ENCODE data around the gene SUSD5. TPM values are rescaled to one million over a fixed set of nuclear protein-coding genes. Genes with fewer than 3 reads are reported as not detected.

Gene SUSD5
- total RNA-seq, 3 donors from 2014 or later, result 0.66 to 4.2 (median 3.8) TPM

DNA sequence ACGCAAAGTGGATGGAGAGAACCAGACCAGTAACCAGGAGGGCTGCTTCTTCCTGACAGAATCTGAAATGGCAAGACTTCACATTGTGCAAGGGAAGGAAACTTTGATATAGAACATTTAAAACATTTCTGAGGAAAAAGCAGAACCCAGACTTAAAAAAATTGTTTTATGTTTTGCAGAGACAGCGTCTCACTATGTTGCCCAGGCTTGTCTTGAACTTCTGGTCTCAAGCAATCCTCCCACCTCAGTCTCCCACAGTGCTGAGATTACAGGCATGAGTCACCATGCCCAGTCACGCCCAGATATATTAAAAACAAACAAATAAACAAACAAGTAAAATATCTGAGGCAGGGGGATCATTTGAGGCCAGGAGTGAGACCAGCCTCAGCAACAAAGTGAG, 58.6 kb downstream of the SUSD5 start:
- Histone ChIP-seq H3K27ac (no peak overlapping the region), H3K4me3 (no peak overlapping the region), H3K36me3 (no peaks in the 10 kb centered on the region), H3K9me3 (no peaks in the 10 kb centered on the region), H3K4me1 (no peaks in the 10 kb centered on the region), H3K27me3 (no peaks in the 10 kb centered on the region)
- DNase-seq (ENCODE audit: low spot score in 2 of 2), result no peak
- intact Hi-C loops (cut with DNase I; ENCODE audit: low total_unique reads), result no loop called here
- TF ChIP-seq, protein P1, sequence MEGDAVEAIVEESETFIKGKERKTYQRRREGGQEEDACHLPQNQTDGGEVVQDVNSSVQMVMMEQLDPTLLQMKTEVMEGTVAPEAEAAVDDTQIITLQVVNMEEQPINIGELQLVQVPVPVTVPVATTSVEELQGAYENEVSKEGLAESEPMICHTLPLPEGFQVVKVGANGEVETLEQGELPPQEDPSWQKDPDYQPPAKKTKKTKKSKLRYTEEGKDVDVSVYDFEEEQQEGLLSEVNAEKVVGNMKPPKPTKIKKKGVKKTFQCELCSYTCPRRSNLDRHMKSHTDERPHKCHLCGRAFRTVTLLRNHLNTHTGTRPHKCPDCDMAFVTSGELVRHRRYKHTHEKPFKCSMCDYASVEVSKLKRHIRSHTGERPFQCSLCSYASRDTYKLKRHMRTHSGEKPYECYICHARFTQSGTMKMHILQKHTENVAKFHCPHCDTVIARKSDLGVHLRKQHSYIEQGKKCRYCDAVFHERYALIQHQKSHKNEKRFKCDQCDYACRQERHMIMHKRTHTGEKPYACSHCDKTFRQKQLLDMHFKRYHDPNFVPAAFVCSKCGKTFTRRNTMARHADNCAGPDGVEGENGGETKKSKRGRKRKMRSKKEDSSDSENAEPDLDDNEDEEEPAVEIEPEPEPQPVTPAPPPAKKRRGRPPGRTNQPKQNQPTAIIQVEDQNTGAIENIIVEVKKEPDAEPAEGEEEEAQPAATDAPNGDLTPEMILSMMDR (IDR thresholded peaks at IDR 0.05), result no peak
- TF ChIP-seq POLR2A (IDR thresholded peaks at IDR 0.05) (no peak), POLR2AphosphoS5 (IDR thresholded peaks at IDR 0.05) (no peak)

GRCh38 chr3:33159234-33159633, 59.4 kb downstream of the SUSD5 start:
- Histone ChIP-seq H3K9me3 (no peaks in the 10 kb centered on the region), H3K4me3 (no peak overlapping the region), H3K36me3 (no peaks in the 10 kb centered on the region), H3K27ac (no peak overlapping the region), H3K4me1 (no peaks in the 10 kb centered on the region), H3K27me3 (no peaks in the 10 kb centered on the region)
- intact Hi-C loops (cut with DNase I; ENCODE audit: low total_unique reads), result no loop called here
- DNase-seq (ENCODE audit: low spot score in 2 of 2), result no peak
- TF ChIP-seq, protein P1 (IDR thresholded peaks at IDR 0.05), result no peak
- TF ChIP-seq POLR2AphosphoS5 (IDR thresholded peaks at IDR 0.05) (no peak), POLR2A (IDR thresholded peaks at IDR 0.05) (no peak)

DNA sequence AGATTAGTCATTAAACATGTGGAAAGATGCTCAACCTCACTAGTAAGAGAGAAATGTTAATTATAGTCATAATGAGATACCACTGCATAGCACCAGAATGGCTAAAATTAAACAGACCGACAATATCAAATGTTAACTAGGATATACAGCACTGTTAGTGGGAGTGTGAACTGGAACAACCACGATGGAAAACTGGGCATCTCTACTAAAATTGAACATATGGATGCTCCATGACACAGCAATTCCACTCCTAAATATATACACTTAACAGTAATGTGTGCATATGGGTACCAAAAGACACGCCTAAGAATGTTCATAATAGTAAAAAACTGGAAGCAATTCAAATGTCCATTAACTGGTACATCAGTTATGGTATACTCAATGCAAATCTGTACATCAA, 63.3 kb downstream of the SUSD5 start:
- Histone ChIP-seq H3K36me3 (no peaks in the 10 kb centered on the region), H3K4me1 (no peaks in the 10 kb centered on the region), H3K27me3 (no peaks in the 10 kb centered on the region), H3K27ac (no peak overlapping the region), H3K4me3 (no peak overlapping the region), H3K9me3 (no peaks in the 10 kb centered on the region)
- TF ChIP-seq, protein P1 (IDR thresholded peaks at IDR 0.05), result no peak
- TF ChIP-seq POLR2A (IDR thresholded peaks at IDR 0.05) (no peak), POLR2AphosphoS5 (IDR thresholded peaks at IDR 0.05) (no peak)
- intact Hi-C loops (cut with DNase I; ENCODE audit: low total_unique reads), result no loop called here
- DNase-seq (ENCODE audit: low spot score in 2 of 2), result no peak

DNA sequence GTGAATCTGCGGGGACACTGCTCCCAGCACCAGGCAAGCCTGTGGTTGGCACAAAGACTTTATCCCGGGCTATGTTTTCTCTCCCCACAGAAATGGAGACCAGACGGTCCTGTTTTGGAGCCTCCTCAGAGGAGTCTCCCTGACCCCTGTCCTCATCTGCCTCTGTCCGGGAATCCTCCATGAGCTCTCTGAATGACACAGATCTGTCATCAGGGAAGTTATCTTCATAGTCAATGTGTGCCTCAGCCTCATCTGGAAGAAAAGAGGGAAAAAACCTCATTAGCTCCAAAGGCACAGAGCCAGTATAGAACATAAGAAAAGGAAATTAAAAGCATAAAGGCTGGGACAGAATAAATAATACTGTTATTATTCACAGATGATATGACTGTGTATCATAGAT, 64.8 kb downstream of the SUSD5 start:
- H3K9me3 ChIP-seq, result no peaks in the 10 kb centered on the region
- H3K4me1 ChIP-seq, result no peaks in the 10 kb centered on the region
- no peak overlapping the region for H3K4me3 ChIP-seq
- DNase-seq (ENCODE audit: low spot score in 2 of 2), result no peak
- H3K27me3 ChIP-seq, result no peaks in the 10 kb centered on the region
- intact Hi-C loops (cut with DNase I; ENCODE audit: low total_unique reads), result no loop called here
- no peak overlapping the region for H3K27ac ChIP-seq
- H3K36me3 ChIP-seq, result no peaks in the 10 kb centered on the region
- TF ChIP-seq POLR2A (IDR thresholded peaks at IDR 0.05) (no peak), POLR2AphosphoS5 (IDR thresholded peaks at IDR 0.05) (no peak)
- TF ChIP-seq, protein P1 (IDR thresholded peaks at IDR 0.05), result no peak

- Histone ChIP-seq H3K4me3 (no peak overlapping the region), H3K36me3 (no peaks in the 10 kb centered on the region), H3K27me3 (no peaks in the 10 kb centered on the region), H3K4me1 (no peaks in the 10 kb centered on the region), H3K27ac (no peak overlapping the region), H3K9me3 (no peaks in the 10 kb centered on the region)
- intact Hi-C loops (cut with DNase I; ENCODE audit: low total_unique reads), result no loop called here
- TF ChIP-seq, protein P1 (IDR thresholded peaks at IDR 0.05), result no peak
- TF ChIP-seq POLR2A (IDR thresholded peaks at IDR 0.05) (no peak), POLR2AphosphoS5 (IDR thresholded peaks at IDR 0.05) (no peak)
- DNase-seq (ENCODE audit: low spot score in 2 of 2), result no peak
Measured at GRCh38 chr3:33152363-33153360, 65.9 kb downstream of the SUSD5 start.

Data from breast epithelium (tissue), 4 donors.